Measurements from ENCODE around the gene DLG4. TPM values are rescaled to one million over a fixed set of nuclear protein-coding genes. Genes with fewer than 3 reads are reported as not detected.

Gene DLG4
- total RNA-seq, 2 donors from 2014 or later = 3.6 to 9.3 TPM

GRCh38 chr17:7208027-7208571 lies 11.5 kb downstream of the DLG4 start:
- 56 to 60% methylated on average over 17 to 20 of the region's 21 CpGs for WGBS, 2 donors
- DNase-seq = peak in 1 of 4 donors; percentile 8
- TF ChIP-seq CTCF (IDR thresholded peaks at IDR 0.05) (no peak), POLR2A (IDR thresholded peaks at IDR 0.05) (no peak)
- intact Hi-C loops (cut with DNase I) = loop anchor here (10.0 kb wide), 1 partner anchor 63 kb away; no protein-coding TSS in a partner anchor
- H3K9me3 ChIP-seq = no peaks in the 10 kb centered on the region
- peaks cover 8% of the 10 kb centered on the region for H3K4me1 ChIP-seq
- no peaks in the 10 kb centered on the region for H3K27me3 ChIP-seq
- no peak for ATAC-seq
- H3K4me3 ChIP-seq = no peak overlapping the region
- no peak overlapping the region for H3K27ac ChIP-seq
- H3K36me3 ChIP-seq (replicated peaks in 1 of 2; ENCODE audit: insufficient read depth in 1 of 2, low read depth in 2 of 2) = no peaks in the 10 kb centered on the region

GRCh38 chr17:7207120-7208001 lies 12.3 kb downstream of the DLG4 start:
- TF ChIP-seq CTCF (IDR thresholded peaks at IDR 0.05) = no peak
- TF ChIP-seq POLR2A (IDR thresholded peaks at IDR 0.05) = no peak
- Histone ChIP-seq H3K4me1 (peaks cover 8% of the 10 kb centered on the region), H3K4me3 (no peak overlapping the region), H3K36me3 (replicated peaks in 1 of 2; ENCODE audit: insufficient read depth in 1 of 2, low read depth in 2 of 2) (no peaks in the 10 kb centered on the region), H3K27me3 (no peaks in the 10 kb centered on the region), H3K9me3 (no peaks in the 10 kb centered on the region), H3K27ac (no peak overlapping the region)
- ATAC-seq (no peak), DNase-seq (peak in 1 of 4 donors; percentile 12)
- WGBS, 2 donors = 79 to 80% methylated on average over 24 of the region's 24 CpGs
- intact Hi-C loops (cut with DNase I) = loop anchor here (10.0 kb wide), 1 partner anchor 63 kb away; no protein-coding TSS in a partner anchor

GRCh38 chr17:7205561-7205960 lies 14.1 kb downstream of the DLG4 start:
- no peaks in the 10 kb centered on the region for H3K27me3 ChIP-seq
- 54 to 59% methylated on average over 14 to 15 of the region's 15 CpGs for WGBS, 2 donors
- no peak for DNase-seq
- peaks cover 8% of the 10 kb centered on the region for H3K4me1 ChIP-seq
- intact Hi-C loops (cut with DNase I) = loop anchor here (10.0 kb wide), 1 partner anchor 61 kb away; no protein-coding TSS in a partner anchor
- no peaks in the 10 kb centered on the region for H3K36me3 ChIP-seq (replicated peaks in 1 of 2; ENCODE audit: insufficient read depth in 1 of 2, low read depth in 2 of 2)
- no peak overlapping the region for H3K4me3 ChIP-seq
- TF ChIP-seq CTCF (IDR thresholded peaks at IDR 0.05) (no peak), POLR2A (IDR thresholded peaks at IDR 0.05) (no peak)
- H3K9me3 ChIP-seq = no peaks in the 10 kb centered on the region
- no peak for ATAC-seq
- H3K27ac ChIP-seq = peak overlapping the region in 2 of 4 donors; percentile 5 to 17

- H3K9me3 ChIP-seq = no peaks in the 10 kb centered on the region
- intact Hi-C loops (cut with DNase I) = loop anchor here (10.0 kb wide), 1 partner anchor 60 kb away; no protein-coding TSS in a partner anchor
These were observed 14.7 kb downstream of the DLG4 start for GRCh38 chr17:7204828-7205461.

More at GRCh38 chr17:7204828-7205461, 14.7 kb downstream of the DLG4 start:
- Histone ChIP-seq H3K27me3 (no peaks in the 10 kb centered on the region), H3K4me1 (peaks cover 8% of the 10 kb centered on the region), H3K4me3 (no peak overlapping the region), H3K27ac (peak overlapping the region in 3 of 4 donors; percentile 5 to 36 (median 17)), H3K36me3 (replicated peaks in 1 of 2; ENCODE audit: insufficient read depth in 1 of 2, low read depth in 2 of 2) (no peaks in the 10 kb centered on the region)
- 4% methylated on average over 27 to 34 of the region's 34 CpGs for WGBS, 2 donors
- DNase-seq = peak; percentile 73 to 87 (median 82)
- peak; percentile 81 for ATAC-seq
- TF ChIP-seq POLR2A (IDR thresholded peaks at IDR 0.05) (peak in 1 of 3 donors; percentile 12), CTCF (IDR thresholded peaks at IDR 0.05) (no peak)

All from body of pancreas (tissue), 4 donors.